WI38 (cell line): ENCODE data around the gene NOG.

Experiments used
- H3K4me3 ChIP-seq: 2 replicates; pipeline ENCODE4 v1.5.1; 2011; ENCODE audit warnings: low read depth, mild to moderate bottlenecking, control low read depth, low read length
- CTCF ChIP-seq: IDR thresholded peaks from 2 replicates; pipeline ENCODE4 v1.5.1; 2012; ENCODE audit warnings: low read depth, mild to moderate bottlenecking, control low read depth, low read length

Gene NOG

GRCh38 chr17:56636265-56636664, 42.8 kb downstream of the NOG start:
- H3K4me3 ChIP-seq: no peak overlapping the region
- TF ChIP-seq CTCF: no peak

GRCh38 chr17:56637254-56637653, 43.8 kb downstream of the NOG start:
- TF ChIP-seq CTCF: no peak
- no peak overlapping the region for H3K4me3 ChIP-seq

- TF ChIP-seq CTCF: no peak
- H3K4me3 ChIP-seq: no peak overlapping the region
These were observed 45.1 kb downstream of the NOG start for GRCh38 chr17:56638591-56639051.

GRCh38 chr17:56639517-56639916, 46.0 kb downstream of the NOG start:
- H3K4me3 ChIP-seq: no peak overlapping the region
- TF ChIP-seq CTCF: no peak

- H3K4me3 ChIP-seq: no peak overlapping the region
- TF ChIP-seq CTCF: no peak
These were observed 46.6 kb downstream of the NOG start for GRCh38 chr17:56640116-56640515.

- TF ChIP-seq CTCF: no peak
- no peak overlapping the region for H3K4me3 ChIP-seq
These were observed 47.9 kb downstream of the NOG start for GRCh38 chr17:56641373-56641772.

GRCh38 chr17:56641894-56642293, 48.4 kb downstream of the NOG start:
- no peak for TF ChIP-seq CTCF
- H3K4me3 ChIP-seq: no peak overlapping the region
